OCI-M2 (cell line): ENCODE measurements around the gene ACSF3.

Experiments
- DNase-seq: peaks from one replicate; lab custom pipeline; 2025; ENCODE audit not compliant: unreplicated experiment; lab: John Stamatoyannopoulos, UW

The ACSF3 gene

GRCh38 chr16:89094252-89094879 lies 714 bp downstream of the ACSF3 start:
- DNase-seq = no peak

- no peak for DNase-seq
Observed at GRCh38 chr16:89094880-89095258, 1.2 kb downstream of the ACSF3 start.

- no peak for DNase-seq
Observed at GRCh38 chr16:89095491-89095951, 1.9 kb downstream of the ACSF3 start.

- DNase-seq = no peak
Observed at GRCh38 chr16:89096042-89096717, 2.5 kb downstream of the ACSF3 start.

GRCh38 chr16:89096768-89097391 lies 3.2 kb downstream of the ACSF3 start:
- DNase-seq = no peak

DNA sequence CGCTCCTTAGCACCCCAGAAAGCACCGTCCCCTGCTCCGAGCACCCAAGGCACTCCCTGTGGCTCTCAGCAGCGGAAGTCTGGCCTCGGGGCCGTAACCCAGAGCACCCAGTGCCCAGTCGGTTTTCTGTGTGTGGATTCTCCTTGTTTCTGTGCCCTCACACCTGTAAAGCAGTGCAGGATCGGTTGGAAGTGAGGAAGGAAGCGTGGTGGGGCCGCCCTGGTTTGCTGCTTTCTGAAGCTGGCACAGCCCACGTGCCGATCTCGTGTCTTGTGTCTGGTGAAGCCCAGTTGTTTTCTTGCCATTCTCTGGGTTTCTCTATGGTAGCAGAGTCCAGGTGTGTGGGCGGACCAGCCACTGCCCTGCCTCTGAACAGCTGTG lies 3.7 kb downstream of the ACSF3 start:
- DNase-seq = no peak

- DNase-seq = no peak
Observed at GRCh38 chr16:89098767-89099430, 5.2 kb downstream of the ACSF3 start.

GRCh38 chr16:89099905-89100304 lies 6.3 kb downstream of the ACSF3 start:
- no peak for DNase-seq

- no peak for DNase-seq
Observed at GRCh38 chr16:89100601-89101302, 7.1 kb downstream of the ACSF3 start.

DNA sequence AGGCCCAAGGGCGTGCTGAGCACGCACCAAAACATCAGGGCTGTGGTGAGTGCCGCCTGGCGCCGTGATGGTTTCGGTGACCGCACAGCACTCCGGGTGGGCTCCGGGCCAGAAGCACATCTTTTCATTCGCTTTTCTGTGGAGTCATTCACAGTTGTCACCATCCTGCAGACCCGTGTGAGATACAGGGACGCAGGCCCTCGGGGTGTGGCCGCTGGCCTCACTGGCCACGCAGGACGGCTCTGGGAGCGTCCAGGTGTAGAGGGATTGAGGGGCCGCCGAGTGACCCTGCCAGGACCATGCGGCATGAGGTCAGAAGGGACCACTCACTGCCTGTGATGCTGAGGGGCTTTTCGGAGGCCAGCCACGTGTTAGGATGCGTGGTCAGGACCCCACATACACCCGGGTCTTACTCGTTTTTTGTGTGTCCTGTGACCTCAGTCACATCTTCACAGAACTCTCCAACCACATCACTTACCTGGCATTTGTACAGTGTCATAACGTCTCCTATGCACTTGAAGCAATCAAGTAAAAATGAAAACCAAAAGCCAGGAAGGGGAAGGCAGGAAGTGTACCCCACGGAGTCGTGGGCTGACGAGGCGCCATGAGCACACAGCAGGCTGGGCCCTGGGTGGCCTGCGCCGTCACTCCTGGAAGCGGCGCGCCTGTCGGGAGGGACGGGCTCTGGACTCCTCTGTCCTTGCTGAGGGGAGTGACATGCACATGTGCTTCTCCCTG lies 7.8 kb downstream of the ACSF3 start:
- no peak for DNase-seq

GRCh38 chr16:89102041-89102471 lies 8.4 kb downstream of the ACSF3 start:
- DNase-seq = no peak

- no peak for DNase-seq
Observed at GRCh38 chr16:89102481-89103073, 8.9 kb downstream of the ACSF3 start.

DNA sequence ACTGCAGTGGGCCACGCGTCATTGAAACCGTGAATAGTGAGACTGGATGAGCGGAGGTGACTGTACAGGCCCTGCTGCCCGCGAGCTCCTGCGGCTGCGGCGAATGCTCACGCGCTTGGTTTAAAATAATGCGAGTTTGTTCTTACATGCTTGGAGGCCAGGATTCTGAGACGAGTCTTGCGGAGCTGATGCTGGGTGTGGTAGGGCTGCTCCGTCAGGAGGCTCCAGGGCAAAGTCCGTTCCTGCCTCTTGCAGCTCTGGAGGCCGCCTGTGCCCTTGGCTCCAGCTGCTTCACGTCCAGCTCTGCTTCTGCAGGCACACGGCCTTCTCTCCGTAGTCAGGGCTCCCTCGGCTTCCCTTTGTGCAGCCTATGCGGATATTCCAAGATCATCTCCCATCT lies 9.5 kb downstream of the ACSF3 start:
- no peak for DNase-seq

DNA sequence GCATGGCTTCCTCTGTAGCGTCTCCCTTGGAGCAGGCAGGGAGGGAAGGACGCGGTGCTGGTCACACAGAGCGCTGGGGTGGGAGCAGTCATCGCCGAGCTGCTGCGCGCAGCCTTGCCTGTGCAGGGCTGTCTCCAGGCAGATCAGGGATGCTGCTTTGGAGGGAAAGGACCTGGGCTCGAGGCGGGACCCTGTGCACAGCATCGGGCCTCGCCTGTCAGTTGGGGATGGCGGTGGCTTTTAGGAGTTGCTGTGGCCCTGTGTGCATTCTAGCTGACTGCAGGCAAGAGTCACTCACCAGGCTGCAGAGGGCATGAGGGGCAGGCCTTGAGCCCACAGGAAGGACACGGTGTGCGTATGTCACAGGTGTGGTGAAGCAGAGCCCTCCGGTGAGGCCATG lies 10.1 kb downstream of the ACSF3 start:
- DNase-seq = no peak

DNA sequence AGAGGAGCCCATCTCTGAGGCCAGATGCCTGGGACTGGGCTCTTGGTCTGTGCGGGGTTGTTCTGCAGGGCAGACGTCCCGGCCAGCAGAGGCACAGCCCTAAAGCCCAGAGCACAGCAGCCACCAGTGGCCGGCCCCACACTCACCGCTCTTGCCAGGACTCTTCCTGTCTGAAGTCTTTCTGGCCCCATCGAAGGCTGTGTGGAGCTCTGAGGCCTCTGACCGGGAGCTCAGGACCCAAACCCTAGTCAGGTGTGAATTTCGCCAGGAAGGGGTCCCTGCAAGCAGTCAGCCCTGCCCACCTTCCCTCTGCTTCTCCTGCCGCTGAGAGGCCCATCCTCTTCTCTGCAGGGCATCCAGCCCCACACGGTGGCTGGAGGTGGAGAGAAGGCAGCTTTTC lies 10.7 kb downstream of the ACSF3 start:
- no peak for DNase-seq

DNA sequence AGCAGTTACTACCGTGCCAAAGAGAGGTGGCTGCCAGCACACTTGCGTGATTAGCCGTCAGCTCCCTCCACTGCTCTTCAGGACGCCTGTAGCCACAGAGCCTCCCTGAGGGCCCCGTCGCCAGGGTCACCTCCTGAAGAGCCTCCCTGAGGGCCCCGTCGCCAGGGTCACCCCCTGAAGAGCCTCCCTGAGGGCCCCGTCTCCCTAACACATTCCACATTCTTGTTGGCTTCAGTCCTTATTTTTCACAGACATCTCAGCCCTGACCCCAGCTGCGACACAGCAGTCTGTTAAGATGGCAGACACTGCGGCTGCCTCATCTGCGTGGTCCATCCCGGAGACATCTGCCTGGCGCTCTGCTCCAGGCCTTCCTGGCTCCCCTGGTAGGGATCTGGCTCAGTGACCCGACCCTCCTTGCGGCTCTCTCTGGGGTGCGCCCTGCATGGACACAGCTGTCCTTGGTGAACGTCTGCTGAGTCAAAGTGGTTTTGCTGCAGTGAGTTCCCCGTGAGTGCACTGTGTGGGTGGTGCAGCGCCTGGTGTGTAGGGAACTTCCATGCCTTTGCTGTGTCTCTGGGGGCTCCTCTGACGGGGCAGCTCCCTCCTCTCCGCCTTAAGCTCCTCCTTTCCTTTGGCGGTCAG lies 11.4 kb downstream of the ACSF3 start:
- no peak for DNase-seq

DNA sequence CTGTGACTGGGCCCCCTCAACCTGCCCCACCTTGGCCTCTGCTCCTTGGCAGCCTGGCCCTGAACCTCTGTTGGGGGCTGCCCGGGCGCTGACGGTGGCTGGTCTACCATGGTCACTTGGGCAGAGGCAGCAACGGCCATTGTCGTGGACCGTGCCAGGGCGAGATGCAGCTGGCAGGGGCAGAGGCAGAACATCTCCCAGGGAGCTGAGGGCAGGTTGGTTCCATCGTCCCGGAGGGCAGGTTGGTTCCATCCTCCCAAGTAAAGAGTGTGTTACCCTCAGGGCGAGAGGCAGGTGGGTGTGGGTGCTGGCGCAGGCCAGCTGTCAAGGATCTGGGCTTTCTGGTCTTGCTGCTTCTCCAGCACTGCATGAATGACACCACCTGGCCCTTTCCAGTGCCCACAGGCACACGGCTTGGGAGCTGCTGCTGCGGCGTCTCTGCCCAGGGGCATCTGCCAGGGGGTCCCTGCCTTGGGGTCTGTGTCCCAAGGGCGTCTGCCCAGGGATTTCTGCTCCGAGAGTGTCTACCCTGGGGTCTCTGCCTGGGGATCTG lies 12.0 kb downstream of the ACSF3 start:
- no peak for DNase-seq

DNA sequence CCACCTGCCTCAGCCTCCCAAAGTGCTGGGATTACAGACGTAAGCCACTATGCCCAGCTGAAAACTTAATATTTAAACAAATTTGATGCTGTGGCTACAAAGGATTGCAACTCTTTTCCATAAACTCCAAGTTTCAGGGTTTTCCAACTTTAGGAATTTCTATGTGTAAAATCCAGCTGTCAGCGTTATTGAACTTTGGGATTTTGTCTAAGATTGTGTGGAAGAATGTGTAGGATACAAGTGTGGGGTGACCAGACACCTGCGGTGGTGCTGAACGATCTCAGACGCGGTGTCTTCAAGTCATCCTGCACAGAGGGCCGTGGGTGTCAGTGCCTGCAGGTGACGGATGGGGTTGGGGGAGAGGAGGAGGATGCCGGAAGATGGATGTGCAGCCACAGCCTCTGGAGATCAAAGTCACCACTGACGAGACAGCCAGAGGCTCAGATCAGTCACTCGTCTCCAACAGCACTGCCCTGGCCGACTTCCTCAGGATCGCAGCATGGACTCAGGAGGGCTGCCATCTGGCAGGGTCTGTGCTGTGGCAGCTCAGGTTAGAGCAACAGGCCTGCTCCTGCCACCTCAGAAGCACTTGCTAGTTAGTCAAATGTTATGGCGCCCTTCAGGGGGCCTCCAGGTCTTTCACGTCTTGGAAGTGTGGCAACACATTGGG lies 13.0 kb downstream of the ACSF3 start:
- DNase-seq = no peak

GRCh38 chr16:89107203-89107582 lies 13.5 kb downstream of the ACSF3 start:
- DNase-seq = no peak
